ENCODE measurements around the gene THRA.

DNA sequence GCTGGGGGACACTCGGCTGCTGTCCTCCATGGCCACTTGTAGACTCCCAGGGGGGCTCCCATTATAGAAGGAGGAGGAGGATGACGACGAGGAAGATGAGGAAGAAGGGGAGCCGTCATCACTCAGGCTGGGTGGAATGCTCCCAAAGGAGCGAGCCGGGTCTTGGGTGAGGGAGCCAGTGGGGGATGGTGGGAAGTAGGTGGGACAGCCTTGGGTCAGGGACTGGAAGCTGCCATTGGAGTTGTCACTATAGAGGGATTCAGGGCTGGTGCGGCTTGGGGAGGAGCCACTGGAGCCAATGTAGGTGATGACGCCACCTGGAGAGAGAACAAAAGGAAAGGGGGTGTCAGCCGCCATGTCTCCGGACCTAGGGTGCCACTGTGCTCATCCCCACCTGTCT, 34.3 kb downstream of the THRA start:
- TF ChIP-seq, protein P1, sequence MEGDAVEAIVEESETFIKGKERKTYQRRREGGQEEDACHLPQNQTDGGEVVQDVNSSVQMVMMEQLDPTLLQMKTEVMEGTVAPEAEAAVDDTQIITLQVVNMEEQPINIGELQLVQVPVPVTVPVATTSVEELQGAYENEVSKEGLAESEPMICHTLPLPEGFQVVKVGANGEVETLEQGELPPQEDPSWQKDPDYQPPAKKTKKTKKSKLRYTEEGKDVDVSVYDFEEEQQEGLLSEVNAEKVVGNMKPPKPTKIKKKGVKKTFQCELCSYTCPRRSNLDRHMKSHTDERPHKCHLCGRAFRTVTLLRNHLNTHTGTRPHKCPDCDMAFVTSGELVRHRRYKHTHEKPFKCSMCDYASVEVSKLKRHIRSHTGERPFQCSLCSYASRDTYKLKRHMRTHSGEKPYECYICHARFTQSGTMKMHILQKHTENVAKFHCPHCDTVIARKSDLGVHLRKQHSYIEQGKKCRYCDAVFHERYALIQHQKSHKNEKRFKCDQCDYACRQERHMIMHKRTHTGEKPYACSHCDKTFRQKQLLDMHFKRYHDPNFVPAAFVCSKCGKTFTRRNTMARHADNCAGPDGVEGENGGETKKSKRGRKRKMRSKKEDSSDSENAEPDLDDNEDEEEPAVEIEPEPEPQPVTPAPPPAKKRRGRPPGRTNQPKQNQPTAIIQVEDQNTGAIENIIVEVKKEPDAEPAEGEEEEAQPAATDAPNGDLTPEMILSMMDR (conservative IDR thresholded peaks at IDR 0.05; ENCODE audit: low read depth, low read length), result no peak
- TF ChIP-seq EZH2 (IDR thresholded peaks at IDR 0.05; ENCODE audit: borderline replicate concordance, low read depth, low read length, poor library complexity, severe bottlenecking), result no peak
